Vagina (tissue), 2 donors: ENCODE results near the gene CCSER1. TPM values are rescaled to one million over a fixed set of nuclear protein-coding genes. Genes with fewer than 3 reads are reported as not detected.

Source experiments
- DNase-seq, 2 donors: peaks; one replicate each; pipeline ENCODE4 v3.0.0-alpha.2; 2017; ENCODE audit errors: extremely low spot score in 2 of 2
- H3K27ac ChIP-seq: fragments of 200-600 bp; sonication (generic); one replicate; pipeline ENCODE4 v1.5.1; 2019
- H3K27me3 ChIP-seq: fragments of 200-600 bp; sonication (generic); one replicate; pipeline ENCODE4 v1.5.1; 2019
- H3K36me3 ChIP-seq, 2 donors: fragments of 200-600 bp; sonication (generic); one replicate each; pipeline ENCODE4 v1.5.1; 2017 to 2019
- H3K4me1 ChIP-seq: fragments of 200-600 bp; sonication (generic); one replicate; pipeline ENCODE4 v1.5.1; 2019
- H3K4me3 ChIP-seq, 2 donors: fragments of 200-600 bp; sonication (generic); 1 replicate in 1 of 2; 2 replicates in 1 of 2; pipeline ENCODE4 v1.5.1; 2016 to 2019
- H3K9me3 ChIP-seq: fragments of 200-600 bp; sonication (generic); one replicate; pipeline ENCODE4 v1.5.1; 2019
- CTCF ChIP-seq, 3 experiments: fragments of 450-650 bp in 2 of 3; fragments of 200-600 bp in 1 of 3; sonication (generic) in 1 of 3; IDR thresholded peaks; one replicate each; pipeline ENCODE4 v1.5.1; 2017 to 2019; ENCODE audit warnings: antibody characterized with exemption in 3 of 3, mild to moderate bottlenecking in 2 of 3, moderate library complexity in 2 of 3
- POLR2A ChIP-seq, 2 donors: fragments of 450-650 bp; IDR thresholded peaks; one replicate each; pipeline ENCODE4 v1.6.1; 2017; ENCODE audit warnings: antibody characterized with exemption in 2 of 2, mild to moderate bottlenecking in 2 of 2, moderate library complexity in 2 of 2
- POLR2AphosphoS5 ChIP-seq, 2 donors: sonication (generic); formaldehyde crosslinking; IDR thresholded peaks; one replicate each; pipeline ENCODE4 v1.9.0; 2017; ENCODE audit warnings: antibody characterized with exemption in 2 of 2, mild to moderate bottlenecking in 2 of 2, low read depth in 1 of 2; ENCODE audit not compliant: insufficient read depth in 1 of 2
- intact Hi-C: fragments of 100-400 bp; cut with DNase I; formaldehyde crosslinking; loops from one replicate; pipeline ENCODE4 v1.15.1; 2023
- total RNA-seq: library from RNA; depleted of rRNA; stranded (reverse); fragments of >200 nt; gene quantifications from one replicate; pipeline ENCODE4 v1.2.3, GENCODE V29; 2016

Gene CCSER1
- total RNA-seq, 1 donor from 2014 or later: 8.1 TPM

- no peaks in the 10 kb centered on the region for H3K4me1 ChIP-seq
Measured at GRCh38 chr4:90575371-90575770, 448.2 kb downstream of the CCSER1 start.

GRCh38 chr4:90580326-90580725 lies 453.1 kb downstream of the CCSER1 start:
- Histone ChIP-seq H3K4me3 (no peak overlapping the region), H3K27me3 (no peaks in the 10 kb centered on the region), H3K9me3 (no peaks in the 10 kb centered on the region), H3K27ac (no peak overlapping the region), H3K4me1 (no peaks in the 10 kb centered on the region), H3K36me3 (no peaks in the 10 kb centered on the region)
- DNase-seq: no peak
- TF ChIP-seq POLR2AphosphoS5 (IDR thresholded peaks at IDR 0.05; ENCODE audit: insufficient read depth in 1 of 2, low read depth in 1 of 2): no peak
- no peak for TF ChIP-seq POLR2A (IDR thresholded peaks at IDR 0.05)
- TF ChIP-seq CTCF (IDR thresholded peaks at IDR 0.05): no peak
- intact Hi-C loops: no loop called here

More at GRCh38 chr4:90575371-90575770, 448.2 kb downstream of the CCSER1 start:
- Histone ChIP-seq H3K27ac (no peak overlapping the region), H3K9me3 (no peaks in the 10 kb centered on the region), H3K27me3 (no peaks in the 10 kb centered on the region), H3K4me3 (no peak overlapping the region), H3K36me3 (no peaks in the 10 kb centered on the region)
- intact Hi-C loops: no loop called here
- DNase-seq: no peak
- no peak for TF ChIP-seq POLR2AphosphoS5 (IDR thresholded peaks at IDR 0.05; ENCODE audit: insufficient read depth in 1 of 2, low read depth in 1 of 2)
- no peak for TF ChIP-seq POLR2A (IDR thresholded peaks at IDR 0.05)
- no peak for TF ChIP-seq CTCF (IDR thresholded peaks at IDR 0.05)

GRCh38 chr4:90582087-90582486 lies 454.9 kb downstream of the CCSER1 start:
- no peaks in the 10 kb centered on the region for H3K9me3 ChIP-seq
- H3K27me3 ChIP-seq: no peaks in the 10 kb centered on the region
- H3K4me1 ChIP-seq: no peaks in the 10 kb centered on the region
- intact Hi-C loops: no loop called here
- no peak for DNase-seq
- no peaks in the 10 kb centered on the region for H3K36me3 ChIP-seq
- no peak overlapping the region for H3K4me3 ChIP-seq
- TF ChIP-seq CTCF (IDR thresholded peaks at IDR 0.05) (no peak), POLR2AphosphoS5 (IDR thresholded peaks at IDR 0.05; ENCODE audit: insufficient read depth in 1 of 2, low read depth in 1 of 2) (no peak), POLR2A (IDR thresholded peaks at IDR 0.05) (no peak)
- H3K27ac ChIP-seq: no peak overlapping the region

GRCh38 chr4:90584051-90584450 lies 456.9 kb downstream of the CCSER1 start:
- intact Hi-C loops: no loop called here

GRCh38 chr4:90585961-90586360 lies 458.8 kb downstream of the CCSER1 start:
- H3K9me3 ChIP-seq: no peaks in the 10 kb centered on the region
- no peaks in the 10 kb centered on the region for H3K36me3 ChIP-seq
- no peak for TF ChIP-seq POLR2AphosphoS5 (IDR thresholded peaks at IDR 0.05; ENCODE audit: insufficient read depth in 1 of 2, low read depth in 1 of 2)
- no peak for TF ChIP-seq CTCF (IDR thresholded peaks at IDR 0.05)
- no peak for TF ChIP-seq POLR2A (IDR thresholded peaks at IDR 0.05)
- no peak overlapping the region for H3K27ac ChIP-seq
- DNase-seq: no peak
- H3K27me3 ChIP-seq: no peaks in the 10 kb centered on the region
- no peaks in the 10 kb centered on the region for H3K4me1 ChIP-seq
- no peak overlapping the region for H3K4me3 ChIP-seq
- intact Hi-C loops: no loop called here

More at GRCh38 chr4:90584051-90584450, 456.9 kb downstream of the CCSER1 start:
- no peaks in the 10 kb centered on the region for H3K27me3 ChIP-seq
- no peak overlapping the region for H3K27ac ChIP-seq
- no peak for DNase-seq
- H3K9me3 ChIP-seq: no peaks in the 10 kb centered on the region
- no peak for TF ChIP-seq POLR2AphosphoS5 (IDR thresholded peaks at IDR 0.05; ENCODE audit: insufficient read depth in 1 of 2, low read depth in 1 of 2)
- TF ChIP-seq POLR2A (IDR thresholded peaks at IDR 0.05): no peak
- no peaks in the 10 kb centered on the region for H3K4me1 ChIP-seq
- H3K4me3 ChIP-seq: no peak overlapping the region
- no peaks in the 10 kb centered on the region for H3K36me3 ChIP-seq
